PC-3 (cell line): ENCODE results near the gene TRAIP. TPM values are rescaled to one million over a fixed set of nuclear protein-coding genes. Genes with fewer than 3 reads are reported as not detected.

Source experiments
- ATAC-seq: fragments of 200-7000 bp; cut with Tn5 transposase; 2 replicates; pipeline ENCODE4 v1.9.1; 2020; ENCODE audit warnings: mild to moderate bottlenecking, moderate library complexity
- BruUV-seq: library from RNA; stranded (reverse); fragments of 400-500 nt; replicated peaks from 2 replicates; lab custom pipeline; 2021; lab: Mats Ljungman, UMichigan
- CTCF ChIA-PET: fragments of 300-600 bp; sonication (Branson Sonifier 250); formaldehyde crosslinking; loops from one replicate; lab custom pipeline; 2022; ENCODE audit warnings: antibody characterized with exemption; lab: Charles Lee
- POLR2A ChIA-PET: fragments of 300-600 bp; sonication (Branson Sonifier 250); formaldehyde crosslinking; loops from one replicate; lab custom pipeline; 2022; ENCODE audit warnings: antibody characterized with exemption; ENCODE audit not compliant: unreplicated experiment; lab: Charles Lee
- DNase-seq: peaks from one replicate; pipeline ENCODE4 v3.0.0-alpha.2; 2015
- H2AFZ ChIP-seq: fragments of 300-600 bp; sonication (generic); 2 replicates; pipeline ENCODE4 v1.6.0; 2016; ENCODE audit warnings: antibody characterized with exemption, low read length
- H3F3A ChIP-seq: fragments of 300-600 bp; sonication (generic); one replicate; pipeline ENCODE4 v1.6.0; 2017; ENCODE audit warnings: antibody characterized with exemption, low read length, control low read depth, mild to moderate bottlenecking; ENCODE audit not compliant: unreplicated experiment
- H3K27ac ChIP-seq: fragments of 300-600 bp; sonication (generic); 2 replicates; pipeline ENCODE4 v1.5.1; 2016; ENCODE audit warnings: mild to moderate bottlenecking, low read length
- H3K27me3 ChIP-seq: fragments of 300-600 bp; sonication (generic); 2 replicates; pipeline ENCODE4 v1.6.1; 2016; ENCODE audit warnings: low read length, mixed read lengths
- H3K36me3 ChIP-seq: fragments of 300-600 bp; sonication (generic); 2 replicates; pipeline ENCODE4 v1.6.1; 2016; ENCODE audit warnings: low read depth, mixed run types, low read length, mixed read lengths
- H3K4me1 ChIP-seq: fragments of 300-600 bp; sonication (generic); 2 replicates; pipeline ENCODE4 v1.5.1; 2016; ENCODE audit warnings: low read length; ENCODE audit not compliant: insufficient read depth
- H3K4me2 ChIP-seq: fragments of 300-600 bp; sonication (generic); 2 replicates; pipeline ENCODE4 v1.6.0; 2016; ENCODE audit warnings: low read length
- H3K4me3 ChIP-seq: fragments of 300-600 bp; sonication (generic); 2 replicates; pipeline ENCODE4 v1.5.1; 2016; ENCODE audit warnings: mild to moderate bottlenecking, low read length, mixed read lengths
- H3K79me2 ChIP-seq: fragments of 300-600 bp; sonication (generic); 2 replicates; pipeline ENCODE4 v1.6.1; 2017; ENCODE audit warnings: low read length, mixed read lengths
- H3K9ac ChIP-seq: fragments of 300-600 bp; sonication (generic); 2 replicates; pipeline ENCODE4 v1.6.0; 2016; ENCODE audit warnings: mild to moderate bottlenecking, low read length
- H3K9me2 ChIP-seq: fragments of 300-600 bp; sonication (generic); replicated peaks from 2 replicates; pipeline ENCODE4 v1.6.1; 2016; ENCODE audit warnings: mixed run types, low read length, mixed read lengths
- H3K9me3 ChIP-seq: fragments of 300-600 bp; sonication (generic); 2 replicates; pipeline ENCODE4 v1.6.1; 2016; ENCODE audit warnings: low read length, mixed read lengths
- H4K20me1 ChIP-seq: fragments of 300-600 bp; sonication (generic); 2 replicates; pipeline ENCODE4 v1.6.1; 2016; ENCODE audit warnings: low read length, mixed read lengths
- EZH2 ChIP-seq: fragments of 300-600 bp; sonication (generic); IDR thresholded peaks from one replicate; pipeline ENCODE4 v1.6.1; 2017; ENCODE audit warnings: antibody characterized with exemption, mild to moderate bottlenecking, low read length; ENCODE audit not compliant: unreplicated experiment
- EZH2phosphoT487 ChIP-seq: fragments of 300-600 bp; sonication (generic); IDR thresholded peaks from 2 replicates; pipeline ENCODE4 v1.6.1; 2018; ENCODE audit warnings: mild to moderate bottlenecking, antibody characterized with exemption, low read length, borderline replicate concordance
- intact Hi-C: fragments of 100-400 bp; cut with micrococcal nuclease; formaldehyde crosslinking; loops from 2 replicates; pipeline ENCODE4 v1.9.0; 2023
- total RNA-seq: library from RNA; depleted of rRNA; stranded (reverse); fragments of >200 nt; gene quantifications from 2 replicates; pipeline ENCODE4 v1.2.3, GENCODE V29; 2014
- TF ChIP-seq, protein P1 (sequence below): fragments of 300-600 bp; sonication (generic); conservative IDR thresholded peaks from 2 replicates; pipeline ENCODE4 v1.5.1; 2017; ENCODE audit warnings: antibody characterized with exemption, low read depth, mild to moderate bottlenecking, low read length

The TRAIP gene
- total RNA-seq, 1 experiment from 2014 or later, result 21.6 TPM

- no peak overlapping the region for H3K9ac ChIP-seq
- no peak overlapping the region for H3K4me3 ChIP-seq
- no peak overlapping the region for H3K27ac ChIP-seq
- DNase-seq (no peak), ATAC-seq (no peak)
- H3K9me3 ChIP-seq, result no peaks in the 10 kb centered on the region
- BruUV-seq, result no TSS peak
- TF ChIP-seq EZH2phosphoT487 (no peak), EZH2 (no peak)
- TF ChIP-seq, protein P1, sequence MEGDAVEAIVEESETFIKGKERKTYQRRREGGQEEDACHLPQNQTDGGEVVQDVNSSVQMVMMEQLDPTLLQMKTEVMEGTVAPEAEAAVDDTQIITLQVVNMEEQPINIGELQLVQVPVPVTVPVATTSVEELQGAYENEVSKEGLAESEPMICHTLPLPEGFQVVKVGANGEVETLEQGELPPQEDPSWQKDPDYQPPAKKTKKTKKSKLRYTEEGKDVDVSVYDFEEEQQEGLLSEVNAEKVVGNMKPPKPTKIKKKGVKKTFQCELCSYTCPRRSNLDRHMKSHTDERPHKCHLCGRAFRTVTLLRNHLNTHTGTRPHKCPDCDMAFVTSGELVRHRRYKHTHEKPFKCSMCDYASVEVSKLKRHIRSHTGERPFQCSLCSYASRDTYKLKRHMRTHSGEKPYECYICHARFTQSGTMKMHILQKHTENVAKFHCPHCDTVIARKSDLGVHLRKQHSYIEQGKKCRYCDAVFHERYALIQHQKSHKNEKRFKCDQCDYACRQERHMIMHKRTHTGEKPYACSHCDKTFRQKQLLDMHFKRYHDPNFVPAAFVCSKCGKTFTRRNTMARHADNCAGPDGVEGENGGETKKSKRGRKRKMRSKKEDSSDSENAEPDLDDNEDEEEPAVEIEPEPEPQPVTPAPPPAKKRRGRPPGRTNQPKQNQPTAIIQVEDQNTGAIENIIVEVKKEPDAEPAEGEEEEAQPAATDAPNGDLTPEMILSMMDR, result no peak
- ChIA-PET POLR2A (no interaction called here), CTCF (no interaction called here)
- no peaks in the 10 kb centered on the region for H3K9me2 ChIP-seq
- no peaks in the 10 kb centered on the region for H3F3A ChIP-seq
- H3K27me3 ChIP-seq, result no peaks in the 10 kb centered on the region
- H3K79me2 ChIP-seq, result no peaks in the 10 kb centered on the region
- no peak overlapping the region for H2AFZ ChIP-seq
- no peaks in the 10 kb centered on the region for H4K20me1 ChIP-seq
- intact Hi-C loops, result no loop called here
- peaks cover 46% of the 10 kb centered on the region for H3K36me3 ChIP-seq
- peaks cover 4% of the 10 kb centered on the region; the same call in 1 of the 2 replicates for H3K4me1 ChIP-seq
- no peak overlapping the region for H3K4me2 ChIP-seq
These were observed 13.4 kb downstream of the TRAIP start for GRCh38 chr3:49842843-49843517.

- H3K9me2 ChIP-seq, result no peaks in the 10 kb centered on the region
- no TSS peak for BruUV-seq
- H4K20me1 ChIP-seq, result no peaks in the 10 kb centered on the region
- H3F3A ChIP-seq, result no peaks in the 10 kb centered on the region
- CTCF ChIA-PET, result interaction anchor here (0.7 kb wide), 1 partner anchor 64 kb away, joined by 3 read pairs; no protein-coding TSS in a partner anchor
- ATAC-seq (no peak), DNase-seq (no peak)
- peaks cover 47% of the 10 kb centered on the region for H3K36me3 ChIP-seq
- H3K9me3 ChIP-seq, result no peaks in the 10 kb centered on the region
- H2AFZ ChIP-seq, result no peak overlapping the region
- no peak overlapping the region for H3K4me2 ChIP-seq
- intact Hi-C loops, result loop anchor here (1.0 kb wide), 1 partner anchor 64 kb away; no protein-coding TSS in a partner anchor
- H3K79me2 ChIP-seq, result no peaks in the 10 kb centered on the region
- POLR2A ChIA-PET, result no interaction called here
- peaks cover 4% of the 10 kb centered on the region; the same call in 1 of the 2 replicates for H3K4me1 ChIP-seq
- no peak overlapping the region for H3K9ac ChIP-seq
- TF ChIP-seq, protein P1, result no peak
- TF ChIP-seq EZH2phosphoT487, result no peak
- no peaks in the 10 kb centered on the region for H3K27me3 ChIP-seq
- no peak overlapping the region for H3K27ac ChIP-seq
- no peak overlapping the region for H3K4me3 ChIP-seq
These were observed 14.6 kb downstream of the TRAIP start for GRCh38 chr3:49841806-49842205.

GRCh38 chr3:49841126-49841696 is 15.2 kb downstream of the TRAIP start:
- Histone ChIP-seq H3K36me3 (peaks cover 42% of the 10 kb centered on the region), H3K4me2 (no peak overlapping the region), H3K4me1 (peaks cover 4% of the 10 kb centered on the region; the same call in 1 of the 2 replicates), H3K4me3 (no peak overlapping the region), H3F3A (no peaks in the 10 kb centered on the region), H3K9me3 (no peaks in the 10 kb centered on the region), H3K27me3 (no peaks in the 10 kb centered on the region), H3K27ac (no peak overlapping the region), H4K20me1 (no peaks in the 10 kb centered on the region), H3K9ac (no peak overlapping the region), H3K9me2 (no peaks in the 10 kb centered on the region), H3K79me2 (no peaks in the 10 kb centered on the region), H2AFZ (no peak overlapping the region)
- no TSS peak for BruUV-seq
- ATAC-seq (peak; percentile 65), DNase-seq (peak; percentile 38)
- ChIA-PET CTCF (interaction anchor here (0.7 to 0.9 kb wide), 2 partner anchors 65 to 66 kb away, joined by 3 read pairs; no protein-coding TSS in a partner anchor), POLR2A (interaction anchor here (0.6 kb wide), 1 partner anchor 38 kb away, joined by 3 read pairs; no protein-coding TSS in a partner anchor)
- TF ChIP-seq, protein P1, result peak; percentile 66
- no peak for TF ChIP-seq EZH2
- intact Hi-C loops, result loop anchor here (1.0 kb wide), 1 partner anchor 65 kb away; no protein-coding TSS in a partner anchor
